Measurements from ENCODE around the gene KPNA4. TPM values are rescaled to one million over a fixed set of nuclear protein-coding genes. Genes with fewer than 3 reads are reported as not detected.

Gene KPNA4
- total and polyA plus RNA-seq, 2 of the 4 experiments (the other 2 are of a cell fraction), result 12.9 to 46.1 TPM

- no peak overlapping the region for H3K27ac ChIP-seq (ENCODE audit: insufficient read depth, low read length)
- no peak for DNase-seq
- H3K79me1 ChIP-seq (ENCODE audit: low read depth in 1 of 2, low read length in 2 of 2), result peaks cover 4 to 42% of the 10 kb centered on the region in 2 experiments; a peak in 2 of 4 replicates
- H2BK120ac ChIP-seq (ENCODE audit: low read depth, low read length), result no peak overlapping the region
- H4K20me1 ChIP-seq (ENCODE audit: insufficient read depth, low read length), result peaks cover 82% of the 10 kb centered on the region
- no peak overlapping the region for H2BK5ac ChIP-seq (ENCODE audit: low read depth, low read length, poor library complexity, severe bottlenecking)
- H2AK9ac ChIP-seq (replicated peaks; ENCODE audit: low read depth, low read length, poor library complexity), result no peak overlapping the region
- no peaks in the 10 kb centered on the region for H3K9me3 ChIP-seq (ENCODE audit: control insufficient read depth, insufficient read depth, low read length)
- H4K5ac ChIP-seq (ENCODE audit: low read depth, low read length), result no peak overlapping the region
- in situ Hi-C loops (cut with MboI; ENCODE audit: low sequenced_read_pairs), result no loop called here
- no peak overlapping the region for H3K14ac ChIP-seq (replicated peaks; ENCODE audit: low read depth, low read length)
- intact Hi-C loops (cut with micrococcal nuclease), result no loop called here
- peaks cover 2% of the 10 kb centered on the region; the same call in 1 of the 2 replicates for H3K9me1 ChIP-seq (ENCODE audit: insufficient read depth, low read length)
- no peak overlapping the region for H2BK20ac ChIP-seq (ENCODE audit: low read depth, low read length)
- H3K9ac ChIP-seq (ENCODE audit: low read depth, low read length), result no peak overlapping the region
- WGBS, 2 experiments (ENCODE audit: extremely low coverage in 2 of 2, insufficient read length in 1 of 2), result no CpG with 5 or more reads among the region's 2 CpGs
- CTCF ChIA-PET, result no interaction called here
- H3K4ac ChIP-seq (ENCODE audit: low read depth, low read length), result no peak overlapping the region
- ATAC-seq (ENCODE audit: low read depth), result no peak
- TF ChIP-seq BHLHE40 (IDR thresholded peaks at IDR 0.05; ENCODE audit: low read depth, low read length), result no peak
- TF ChIP-seq NFE2L2 (IDR thresholded peaks at IDR 0.05; ENCODE audit: low read depth, low read length), result no peak
- TF ChIP-seq SMC3 (IDR thresholded peaks at IDR 0.05; ENCODE audit: low read depth, low read length), result no peak
- no peak for TF ChIP-seq ELK1 (IDR thresholded peaks at IDR 0.05; ENCODE audit: borderline replicate concordance, low read depth, low read length)
- no peak for TF ChIP-seq RAD21 (IDR thresholded peaks at IDR 0.05; ENCODE audit: low read length)
- TF ChIP-seq MAFK (IDR thresholded peaks at IDR 0.05; ENCODE audit: low read depth, low read length), result no peak
- no peak for TF ChIP-seq MAZ (IDR thresholded peaks at IDR 0.05; ENCODE audit: borderline replicate concordance, low read depth, low read length)
- TF ChIP-seq CTCF (conservative IDR thresholded peaks at IDR 0.05; ENCODE audit: low read depth, low read length), result no peak
- no peak for TF ChIP-seq CHD1 (IDR thresholded peaks at IDR 0.05; ENCODE audit: low read depth, low read length)
- no peak for TF ChIP-seq USF2 (IDR thresholded peaks at IDR 0.05; ENCODE audit: low read depth, low read length)
- no peak for TF ChIP-seq POLR2A (IDR thresholded peaks at IDR 0.05; ENCODE audit: low read depth, low read length)
- TF ChIP-seq MXI1 (IDR thresholded peaks at IDR 0.05; ENCODE audit: borderline replicate concordance, low read depth, low read length), result no peak
- TF ChIP-seq RCOR1 (IDR thresholded peaks at IDR 0.05; ENCODE audit: insufficient replicate concordance, low read length), result no peak
- no peak for TF ChIP-seq FOS (IDR thresholded peaks at IDR 0.05; ENCODE audit: low read depth, low read length)
- no peak for TF ChIP-seq RFX5 (IDR thresholded peaks at IDR 0.05; ENCODE audit: low read depth, low read length)
- TF ChIP-seq CEBPB (IDR thresholded peaks at IDR 0.05; ENCODE audit: low read depth, low read length), result no peak
- peaks cover 1% of the 10 kb centered on the region; the same call in 1 of the 2 replicates for H3K4me1 ChIP-seq (ENCODE audit: control insufficient read depth, insufficient read depth, low read length)
- H3K4me3 ChIP-seq (ENCODE audit: insufficient read depth, low read depth, low read length), result no peak overlapping the region
- no peak overlapping the region for H2AK5ac ChIP-seq (ENCODE audit: low read depth, low read length)
- no peak overlapping the region for H3K56ac ChIP-seq (ENCODE audit: extremely low read depth, insufficient read depth, low read length)
- no peaks in the 10 kb centered on the region for H3K27me3 ChIP-seq (ENCODE audit: control insufficient read depth, insufficient read depth, low read length)
- no peak overlapping the region for H4K8ac ChIP-seq (ENCODE audit: low read depth in 2 of 2, low read length in 2 of 2)
- no peak overlapping the region for H3K4me2 ChIP-seq (ENCODE audit: low read depth, low read length)
- BruUV-seq (replicated peaks), result no TSS peak
- H2BK15ac ChIP-seq (ENCODE audit: low read depth, low read length), result no peak overlapping the region
- no peak overlapping the region for H3K18ac ChIP-seq (ENCODE audit: low read depth, low read length)
- peaks cover 5% of the 10 kb centered on the region; the same call in 1 of the 2 replicates for H3K36me3 ChIP-seq (ENCODE audit: control insufficient read depth, insufficient read depth, low read length)
- H2AFZ ChIP-seq (replicated peaks; ENCODE audit: low read length, poor library complexity), result no peak overlapping the region
- POLR2A ChIA-PET (ENCODE audit: unreplicated experiment), result no interaction called here
- dilution Hi-C loops (cut with HindIII; ENCODE audit: low sequenced_read_pairs, unreplicated experiment), result no loop called here
- no peak overlapping the region for H4K91ac ChIP-seq (ENCODE audit: insufficient read depth, low read depth, low read length)
- no peak overlapping the region for H3K23ac ChIP-seq (ENCODE audit: low read depth, low read length)
These were observed 9.2 kb downstream of the KPNA4 start for GRCh38 chr3:160556141-160556540.

All from IMR-90 (cell line).